ENCODE measurements around the gene FBXO17. TPM values are rescaled to one million over a fixed set of nuclear protein-coding genes. Genes with fewer than 3 reads are reported as not detected.

FBXO17 gene
- total RNA-seq, 4 donors from 2014 or later = 24.9 to 47.8 (median 34.8) TPM

- Histone ChIP-seq H3K4me1 (peaks cover 0 to 11% (median 10%) of the 10 kb centered on the region in 4 donors), H3K36me3 (peaks cover 0 to 27% (median 4%) of the 10 kb centered on the region in 4 donors), H3K27me3 (no peaks in the 10 kb centered on the region), H3K27ac (replicated peaks in 1 of 4) (no peak overlapping the region), H3K4me3 (no peak overlapping the region), H3K9me3 (no peaks in the 10 kb centered on the region)
- 92% methylated on average over 2 of the region's 2 CpGs for WGBS
- TF ChIP-seq POLR2AphosphoS5 (IDR thresholded peaks at IDR 0.05) (no peak), EP300 (IDR thresholded peaks at IDR 0.05) (no peak), POLR2A (IDR thresholded peaks at IDR 0.05; ENCODE audit: low read depth) (no peak), CTCF (IDR thresholded peaks at IDR 0.05) (no peak)
- intact Hi-C loops (cut with DNase I) = loop anchor here (10.0 kb wide), 1 partner anchor 360 kb away; the partner anchor contains the start of gene LRFN1
- no peak for DNase-seq (ENCODE audit: extremely low spot score)
Observed at GRCh38 chr19:38964738-38965137, 10.8 kb downstream of the FBXO17 start.

- peaks cover 0 to 11% (median 10%) of the 10 kb centered on the region in 4 donors for H3K4me1 ChIP-seq
- H3K9me3 ChIP-seq = no peaks in the 10 kb centered on the region
- H3K4me3 ChIP-seq = no peak overlapping the region
- peaks cover 0 to 22% (median 7%) of the 10 kb centered on the region in 4 donors for H3K36me3 ChIP-seq
- H3K27me3 ChIP-seq = no peaks in the 10 kb centered on the region
- H3K27ac ChIP-seq (replicated peaks in 1 of 4) = no peak overlapping the region
- intact Hi-C loops (cut with DNase I) = loop anchor here (10.0 kb wide), 1 partner anchor 365 kb away; the partner anchor contains the start of gene LRFN1
- 82% methylated on average over 5 of the region's 5 CpGs for WGBS
- TF ChIP-seq POLR2A (IDR thresholded peaks at IDR 0.05; ENCODE audit: low read depth) (no peak), EP300 (IDR thresholded peaks at IDR 0.05) (no peak)
- DNase-seq (ENCODE audit: extremely low spot score) = no peak
Observed at GRCh38 chr19:38959618-38960017, 15.9 kb downstream of the FBXO17 start.

GRCh38 chr19:38958301-38958700 lies 17.2 kb downstream of the FBXO17 start:
- TF ChIP-seq EP300 (IDR thresholded peaks at IDR 0.05) (no peak), POLR2AphosphoS5 (IDR thresholded peaks at IDR 0.05) (no peak), POLR2A (IDR thresholded peaks at IDR 0.05; ENCODE audit: low read depth) (no peak), CTCF (IDR thresholded peaks at IDR 0.05) (no peak)
- intact Hi-C loops (cut with DNase I) = no loop called here
- Histone ChIP-seq H3K4me1 (peaks cover 0 to 11% (median 10%) of the 10 kb centered on the region in 4 donors), H3K9me3 (no peaks in the 10 kb centered on the region), H3K36me3 (peaks cover 0 to 18% (median 5%) of the 10 kb centered on the region in 4 donors), H3K27ac (replicated peaks in 1 of 4) (no peak overlapping the region), H3K4me3 (no peak overlapping the region), H3K27me3 (no peaks in the 10 kb centered on the region)
- 94% methylated on average over 2 of the region's 2 CpGs for WGBS
- DNase-seq (ENCODE audit: extremely low spot score) = no peak

- Histone ChIP-seq H3K36me3 (peaks cover 0 to 31% (median 7%) of the 10 kb centered on the region in 4 donors), H3K27ac (replicated peaks in 1 of 4) (no peak overlapping the region), H3K4me1 (no peaks in the 10 kb centered on the region), H3K4me3 (no peak overlapping the region), H3K9me3 (no peaks in the 10 kb centered on the region), H3K27me3 (no peaks in the 10 kb centered on the region)
- 79% methylated on average over 2 of the region's 2 CpGs for WGBS
- intact Hi-C loops (cut with DNase I) = no loop called here
- TF ChIP-seq POLR2AphosphoS5 (IDR thresholded peaks at IDR 0.05) (no peak), CTCF (IDR thresholded peaks at IDR 0.05) (no peak), EP300 (IDR thresholded peaks at IDR 0.05) (no peak), POLR2A (IDR thresholded peaks at IDR 0.05; ENCODE audit: low read depth) (no peak)
- no peak for DNase-seq (ENCODE audit: extremely low spot score)
Observed at GRCh38 chr19:38956264-38956663, 19.3 kb downstream of the FBXO17 start.

- H3K4me3 ChIP-seq = no peak overlapping the region
- no peaks in the 10 kb centered on the region for H3K27me3 ChIP-seq
- H3K36me3 ChIP-seq = peaks cover 0 to 31% (median 7%) of the 10 kb centered on the region in 4 donors
- H3K9me3 ChIP-seq = no peaks in the 10 kb centered on the region
- WGBS = 76% methylated on average over 4 of the region's 4 CpGs
- intact Hi-C loops (cut with DNase I) = no loop called here
- no peak for TF ChIP-seq EP300 (IDR thresholded peaks at IDR 0.05)
- no peak for TF ChIP-seq POLR2A (IDR thresholded peaks at IDR 0.05; ENCODE audit: low read depth)
- peaks cover 11 to 13% (median 12%) of the 10 kb centered on the region in 4 donors for H3K4me1 ChIP-seq
- DNase-seq (ENCODE audit: extremely low spot score) = no peak
- H3K27ac ChIP-seq (replicated peaks in 1 of 4) = no peak overlapping the region
Observed at GRCh38 chr19:38953677-38954076, 21.9 kb downstream of the FBXO17 start.

Measured in esophagus muscularis mucosa (tissue), 4 donors.